Measurements from ENCODE around the gene FTSJ3. TPM values are rescaled to one million over a fixed set of nuclear protein-coding genes. Genes with fewer than 3 reads are reported as not detected.

Gene FTSJ3
- total and polyA plus RNA-seq, 2 experiments from 2014 or later, result 29.2 to 61.5 TPM

DNA sequence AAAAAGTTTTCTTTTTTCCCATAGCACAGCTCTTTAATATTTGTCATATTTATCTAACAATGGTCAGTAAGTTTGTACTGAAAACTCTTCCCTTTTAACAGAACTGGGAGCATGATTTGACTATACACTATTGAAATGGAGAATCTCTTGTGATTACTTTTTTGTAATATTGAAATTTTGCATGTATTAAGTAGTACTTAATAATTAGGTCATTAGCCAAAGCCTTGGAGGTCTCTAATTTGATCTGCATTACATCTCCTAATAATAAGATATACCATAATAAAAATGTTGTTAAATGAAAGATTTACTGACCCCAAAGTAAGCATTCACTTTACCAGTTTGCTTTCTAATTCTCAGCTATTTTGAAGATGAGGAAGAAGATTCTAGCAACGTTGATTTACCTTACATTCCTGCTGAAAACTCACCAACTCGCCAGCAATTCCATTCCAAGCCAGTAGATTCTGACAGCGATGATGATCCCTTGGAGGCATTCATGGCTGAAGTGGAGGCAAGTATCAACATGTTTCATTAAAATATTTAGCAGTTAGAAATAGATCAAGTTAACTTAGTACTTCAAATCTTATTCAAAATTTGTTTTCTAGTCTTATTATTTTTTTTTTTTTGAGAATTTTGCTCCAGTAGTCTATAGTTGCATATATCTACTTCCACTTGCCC lies 35.3 kb downstream of the FTSJ3 start (continued):
- TF ChIP-seq, protein P1, sequence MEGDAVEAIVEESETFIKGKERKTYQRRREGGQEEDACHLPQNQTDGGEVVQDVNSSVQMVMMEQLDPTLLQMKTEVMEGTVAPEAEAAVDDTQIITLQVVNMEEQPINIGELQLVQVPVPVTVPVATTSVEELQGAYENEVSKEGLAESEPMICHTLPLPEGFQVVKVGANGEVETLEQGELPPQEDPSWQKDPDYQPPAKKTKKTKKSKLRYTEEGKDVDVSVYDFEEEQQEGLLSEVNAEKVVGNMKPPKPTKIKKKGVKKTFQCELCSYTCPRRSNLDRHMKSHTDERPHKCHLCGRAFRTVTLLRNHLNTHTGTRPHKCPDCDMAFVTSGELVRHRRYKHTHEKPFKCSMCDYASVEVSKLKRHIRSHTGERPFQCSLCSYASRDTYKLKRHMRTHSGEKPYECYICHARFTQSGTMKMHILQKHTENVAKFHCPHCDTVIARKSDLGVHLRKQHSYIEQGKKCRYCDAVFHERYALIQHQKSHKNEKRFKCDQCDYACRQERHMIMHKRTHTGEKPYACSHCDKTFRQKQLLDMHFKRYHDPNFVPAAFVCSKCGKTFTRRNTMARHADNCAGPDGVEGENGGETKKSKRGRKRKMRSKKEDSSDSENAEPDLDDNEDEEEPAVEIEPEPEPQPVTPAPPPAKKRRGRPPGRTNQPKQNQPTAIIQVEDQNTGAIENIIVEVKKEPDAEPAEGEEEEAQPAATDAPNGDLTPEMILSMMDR (conservative IDR thresholded peaks at IDR 0.05; ENCODE audit: low read depth in 2 of 2), result no peak

DNA sequence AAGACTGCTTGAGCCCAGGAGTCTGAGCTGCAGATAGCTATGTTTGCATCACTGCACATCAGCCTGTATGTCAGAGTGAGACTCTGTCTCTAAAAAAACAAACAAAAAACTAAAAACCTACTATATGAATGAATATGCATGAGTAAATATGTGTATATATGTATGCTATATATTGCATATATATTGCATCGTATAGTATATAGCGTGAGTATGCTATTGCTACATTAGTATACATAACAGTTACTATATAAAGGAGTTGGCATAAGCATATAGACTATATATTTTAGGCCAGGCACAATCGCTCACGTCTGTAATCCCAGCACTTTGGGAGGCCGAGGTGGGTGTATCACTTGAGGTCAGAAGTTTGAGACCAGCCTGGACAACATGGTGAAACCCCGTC lies 37.4 kb downstream of the FTSJ3 start:
- Mint-ChIP-seq H3K4me1 (no peaks in the 10 kb centered on the region), H3K27ac (no peak overlapping the region), H3K36me3 (ENCODE audit: low read depth) (peaks cover 75% of the 10 kb centered on the region), H3K27me3 (ENCODE audit: insufficient read depth, low read depth, poor library complexity) (no peaks in the 10 kb centered on the region), H3K9me3 (no peaks in the 10 kb centered on the region), H3K4me3 (no peak overlapping the region)
- H3K27me3 ChIP-seq (ENCODE audit: insufficient read depth), result no peaks in the 10 kb centered on the region
- H3K4me1 ChIP-seq (ENCODE audit: insufficient read depth), result no peaks in the 10 kb centered on the region
- no peak overlapping the region for H3K4me3 ChIP-seq
- H3K27ac ChIP-seq (ENCODE audit: low read depth), result no peak overlapping the region
- H2AFZ ChIP-seq, result no peak overlapping the region
- 0 out of 2 replicates have a peak, but pooled peaks cover 6% of the 10 kb centered on the region for H3F3A ChIP-seq (replicated peaks; ENCODE audit: low read depth)
- no peak overlapping the region for H3K4me2 ChIP-seq
- ATAC-seq, result no peak
- H3K79me2 ChIP-seq (replicated peaks; ENCODE audit: insufficient read depth), result peaks cover 98% of the 10 kb centered on the region
- H3K9me2 ChIP-seq (ENCODE audit: insufficient read depth), result no peaks in the 10 kb centered on the region
- H4K20me1 ChIP-seq (replicated peaks; ENCODE audit: insufficient read depth), result peaks cover 36% of the 10 kb centered on the region
- DNase-seq (ENCODE audit: low spot score), result no peak
- H3K36me3 ChIP-seq (ENCODE audit: insufficient read depth), result peaks cover 67% of the 10 kb centered on the region
- TF ChIP-seq STAT1 (IDR thresholded peaks at IDR 0.05; ENCODE audit: unreplicated experiment) (no peak), ZNF331 (CRISPR knock-in tag; IDR thresholded peaks at IDR 0.05; ENCODE audit: low read depth) (no peak), CREB1 (CRISPR knock-in tag; IDR thresholded peaks at IDR 0.05; ENCODE audit: low read depth) (no peak), ZNF114 (CRISPR knock-in tag; IDR thresholded peaks at IDR 0.05) (no peak), JUNB (IDR thresholded peaks at IDR 0.05; ENCODE audit: unreplicated experiment) (no peak), EZH2phosphoT487 (IDR thresholded peaks at IDR 0.05; ENCODE audit: unreplicated experiment) (no peak), NANOG (IDR thresholded peaks at IDR 0.05; ENCODE audit: borderline replicate concordance) (no peak), EZH2 (IDR thresholded peaks at IDR 0.05; ENCODE audit: low read depth, unreplicated experiment) (no peak)
- TF ChIP-seq, protein P1 (conservative IDR thresholded peaks at IDR 0.05; ENCODE audit: low read depth in 2 of 2), result no peak
- TF ChIP-seq, protein P2, sequence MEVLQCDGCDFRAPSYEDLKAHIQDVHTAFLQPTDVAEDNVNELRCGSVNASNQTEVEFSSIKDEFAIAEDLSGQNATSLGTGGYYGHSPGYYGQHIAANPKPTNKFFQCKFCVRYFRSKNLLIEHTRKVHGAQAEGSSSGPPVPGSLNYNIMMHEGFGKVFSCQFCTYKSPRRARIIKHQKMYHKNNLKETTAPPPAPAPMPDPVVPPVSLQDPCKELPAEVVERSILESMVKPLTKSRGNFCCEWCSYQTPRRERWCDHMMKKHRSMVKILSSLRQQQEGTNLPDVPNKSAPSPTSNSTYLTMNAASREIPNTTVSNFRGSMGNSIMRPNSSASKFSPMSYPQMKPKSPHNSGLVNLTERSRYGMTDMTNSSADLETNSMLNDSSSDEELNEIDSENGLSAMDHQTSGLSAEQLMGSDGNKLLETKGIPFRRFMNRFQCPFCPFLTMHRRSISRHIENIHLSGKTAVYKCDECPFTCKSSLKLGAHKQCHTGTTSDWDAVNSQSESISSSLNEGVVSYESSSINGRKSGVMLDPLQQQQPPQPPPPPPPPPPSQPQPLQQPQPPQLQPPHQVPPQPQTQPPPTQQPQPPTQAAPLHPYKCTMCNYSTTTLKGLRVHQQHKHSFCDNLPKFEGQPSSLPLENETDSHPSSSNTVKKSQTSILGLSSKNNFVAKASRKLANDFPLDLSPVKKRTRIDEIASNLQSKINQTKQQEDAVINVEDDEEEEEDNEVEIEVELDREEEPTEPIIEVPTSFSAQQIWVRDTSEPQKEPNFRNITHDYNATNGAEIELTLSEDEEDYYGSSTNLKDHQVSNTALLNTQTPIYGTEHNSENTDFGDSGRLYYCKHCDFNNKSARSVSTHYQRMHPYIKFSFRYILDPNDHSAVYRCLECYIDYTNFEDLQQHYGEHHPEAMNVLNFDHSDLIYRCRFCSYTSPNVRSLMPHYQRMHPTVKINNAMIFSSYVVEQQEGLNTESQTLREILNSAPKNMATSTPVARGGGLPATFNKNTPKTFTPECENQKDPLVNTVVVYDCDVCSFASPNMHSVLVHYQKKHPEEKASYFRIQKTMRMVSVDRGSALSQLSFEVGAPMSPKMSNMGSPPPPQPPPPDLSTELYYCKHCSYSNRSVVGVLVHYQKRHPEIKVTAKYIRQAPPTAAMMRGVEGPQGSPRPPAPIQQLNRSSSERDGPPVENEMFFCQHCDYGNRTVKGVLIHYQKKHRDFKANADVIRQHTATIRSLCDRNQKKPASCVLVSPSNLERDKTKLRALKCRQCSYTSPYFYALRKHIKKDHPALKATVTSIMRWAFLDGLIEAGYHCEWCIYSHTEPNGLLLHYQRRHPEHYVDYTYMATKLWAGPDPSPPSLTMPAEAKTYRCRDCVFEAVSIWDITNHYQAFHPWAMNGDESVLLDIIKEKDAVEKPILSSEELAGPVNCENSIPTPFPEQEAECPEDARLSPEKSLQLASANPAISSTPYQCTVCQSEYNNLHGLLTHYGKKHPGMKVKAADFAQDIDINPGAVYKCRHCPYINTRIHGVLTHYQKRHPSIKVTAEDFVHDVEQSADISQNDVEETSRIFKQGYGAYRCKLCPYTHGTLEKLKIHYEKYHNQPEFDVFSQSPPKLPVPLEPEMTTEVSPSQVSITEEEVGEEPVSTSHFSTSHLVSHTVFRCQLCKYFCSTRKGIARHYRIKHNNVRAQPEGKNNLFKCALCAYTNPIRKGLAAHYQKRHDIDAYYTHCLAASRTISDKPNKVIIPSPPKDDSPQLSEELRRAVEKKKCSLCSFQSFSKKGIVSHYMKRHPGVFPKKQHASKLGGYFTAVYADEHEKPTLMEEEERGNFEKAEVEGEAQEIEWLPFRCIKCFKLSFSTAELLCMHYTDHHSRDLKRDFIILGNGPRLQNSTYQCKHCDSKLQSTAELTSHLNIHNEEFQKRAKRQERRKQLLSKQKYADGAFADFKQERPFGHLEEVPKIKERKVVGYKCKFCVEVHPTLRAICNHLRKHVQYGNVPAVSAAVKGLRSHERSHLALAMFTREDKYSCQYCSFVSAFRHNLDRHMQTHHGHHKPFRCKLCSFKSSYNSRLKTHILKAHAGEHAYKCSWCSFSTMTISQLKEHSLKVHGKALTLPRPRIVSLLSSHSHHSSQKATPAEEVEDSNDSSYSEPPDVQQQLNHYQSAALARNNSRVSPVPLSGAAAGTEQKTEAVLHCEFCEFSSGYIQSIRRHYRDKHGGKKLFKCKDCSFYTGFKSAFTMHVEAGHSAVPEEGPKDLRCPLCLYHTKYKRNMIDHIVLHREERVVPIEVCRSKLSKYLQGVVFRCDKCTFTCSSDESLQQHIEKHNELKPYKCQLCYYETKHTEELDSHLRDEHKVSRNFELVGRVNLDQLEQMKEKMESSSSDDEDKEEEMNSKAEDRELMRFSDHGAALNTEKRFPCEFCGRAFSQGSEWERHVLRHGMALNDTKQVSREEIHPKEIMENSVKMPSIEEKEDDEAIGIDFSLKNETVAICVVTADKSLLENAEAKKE (CRISPR knock-in tag; IDR thresholded peaks at IDR 0.05), result no peak
- TF ChIP-seq, protein P3, sequence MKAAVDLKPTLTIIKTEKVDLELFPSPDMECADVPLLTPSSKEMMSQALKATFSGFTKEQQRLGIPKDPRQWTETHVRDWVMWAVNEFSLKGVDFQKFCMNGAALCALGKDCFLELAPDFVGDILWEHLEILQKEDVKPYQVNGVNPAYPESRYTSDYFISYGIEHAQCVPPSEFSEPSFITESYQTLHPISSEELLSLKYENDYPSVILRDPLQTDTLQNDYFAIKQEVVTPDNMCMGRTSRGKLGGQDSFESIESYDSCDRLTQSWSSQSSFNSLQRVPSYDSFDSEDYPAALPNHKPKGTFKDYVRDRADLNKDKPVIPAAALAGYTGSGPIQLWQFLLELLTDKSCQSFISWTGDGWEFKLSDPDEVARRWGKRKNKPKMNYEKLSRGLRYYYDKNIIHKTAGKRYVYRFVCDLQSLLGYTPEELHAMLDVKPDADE (IDR thresholded peaks at IDR 0.05), result no peak
